BJ (cell line): ENCODE data around the gene ETFA. TPM values are rescaled to one million over a fixed set of nuclear protein-coding genes. Genes with fewer than 3 reads are reported as not detected.
"Not testable (repeated sequence)": the region's sequence is repeated elsewhere in the genome, so short reads cannot be mapped to it uniquely, and the experiment has no call there.

Experiments used
- CTCF ChIA-PET: fragments of 350-600 bp; formaldehyde crosslinking; extraction: SDS; loops from one replicate; lab custom pipeline; 2021; ENCODE audit warnings: antibody characterized with exemption, inconsistent platforms; lab: Yijun Ruan, JAX
- POLR2A ChIA-PET: fragments of 300-600 bp; sonication (Branson Sonifier 250); formaldehyde crosslinking; extraction: SDS; loops from one replicate; lab custom pipeline; 2021; ENCODE audit warnings: antibody characterized with exemption; lab: Charles Lee
- DNase-seq: peaks from one replicate; pipeline ENCODE4 v3.0.0-alpha.2; 2011; ENCODE audit warnings: low read depth
- H3K27me3 ChIP-seq: 2 replicates; pipeline ENCODE4 v1.6.0; 2011; ENCODE audit warnings: low read length; ENCODE audit not compliant: control insufficient read depth, insufficient read depth
- H3K36me3 ChIP-seq: 2 replicates; pipeline ENCODE4 v1.5.1; 2011; ENCODE audit warnings: low read length; ENCODE audit not compliant: control insufficient read depth, insufficient read depth
- H3K4me3 ChIP-seq: 2 replicates; pipeline ENCODE4 v1.5.1; 2011; ENCODE audit warnings: low read depth, mild to moderate bottlenecking, control low read depth, low read length
- CTCF ChIP-seq: IDR thresholded peaks from 2 replicates; pipeline ENCODE4 v1.5.1; 2011; ENCODE audit warnings: low read depth, mild to moderate bottlenecking, control low read depth, inconsistent platforms, low read length, moderate library complexity; ENCODE audit not compliant: insufficient read depth
- polyA plus RNA-seq: library from polyadenylated mRNA; depleted of rRNA; stranded (reverse); fragments of >200 nt; gene quantifications from 2 replicates; pipeline ENCODE4 v1.2.3, GENCODE V29; 2011

Gene ETFA
- polyA plus RNA-seq, 1 experiment: 113 TPM

GRCh38 chr15:76313731-76314130, 2.5 kb upstream of the ETFA start:
- TF ChIP-seq CTCF: no peak
- CTCF ChIA-PET: interaction anchor here (0.5 to 2.1 kb wide), 5 partner anchors 16 to 165 kb away, joined by 3 to 10 read pairs (median 3); no protein-coding TSS in a partner anchor
- POLR2A ChIA-PET: no interaction called here

DNA sequence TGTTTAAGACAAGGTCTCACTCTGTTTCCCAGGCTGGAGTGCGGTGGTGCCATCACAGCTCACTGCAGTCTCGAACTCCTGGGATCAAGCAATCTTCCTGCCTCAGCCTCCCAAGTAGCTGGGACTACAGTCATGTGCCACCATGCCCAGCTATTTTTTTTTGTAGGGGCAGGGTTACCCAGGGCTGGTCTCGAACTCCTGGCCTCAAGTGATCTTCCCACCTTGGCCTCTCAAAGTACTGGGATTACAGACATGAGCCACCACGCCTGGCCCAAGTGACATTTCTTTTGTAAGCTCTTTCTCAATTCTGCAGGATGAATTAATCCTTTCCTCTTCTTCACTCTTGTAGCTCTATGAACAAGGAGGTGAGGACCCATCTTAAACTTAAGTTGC, 1.9 kb upstream of the ETFA start:
- H3K36me3 ChIP-seq, POLR2A ChIA-PET, DNase-seq, H3K27me3 ChIP-seq, H3K4me3 ChIP-seq: not testable (repeated sequence)
- CTCF ChIA-PET: interaction anchor here (0.7 to 2.1 kb wide), 6 partner anchors 11 to 165 kb away, joined by 3 to 10 read pairs (median 3); no protein-coding TSS in a partner anchor

More at GRCh38 chr15:76313731-76314130, 2.5 kb upstream of the ETFA start:
- no peaks in the 10 kb centered on the region for H3K36me3 ChIP-seq
- no peak for DNase-seq
- H3K4me3 ChIP-seq: no peak overlapping the region
- H3K27me3 ChIP-seq: no peaks in the 10 kb centered on the region

DNA sequence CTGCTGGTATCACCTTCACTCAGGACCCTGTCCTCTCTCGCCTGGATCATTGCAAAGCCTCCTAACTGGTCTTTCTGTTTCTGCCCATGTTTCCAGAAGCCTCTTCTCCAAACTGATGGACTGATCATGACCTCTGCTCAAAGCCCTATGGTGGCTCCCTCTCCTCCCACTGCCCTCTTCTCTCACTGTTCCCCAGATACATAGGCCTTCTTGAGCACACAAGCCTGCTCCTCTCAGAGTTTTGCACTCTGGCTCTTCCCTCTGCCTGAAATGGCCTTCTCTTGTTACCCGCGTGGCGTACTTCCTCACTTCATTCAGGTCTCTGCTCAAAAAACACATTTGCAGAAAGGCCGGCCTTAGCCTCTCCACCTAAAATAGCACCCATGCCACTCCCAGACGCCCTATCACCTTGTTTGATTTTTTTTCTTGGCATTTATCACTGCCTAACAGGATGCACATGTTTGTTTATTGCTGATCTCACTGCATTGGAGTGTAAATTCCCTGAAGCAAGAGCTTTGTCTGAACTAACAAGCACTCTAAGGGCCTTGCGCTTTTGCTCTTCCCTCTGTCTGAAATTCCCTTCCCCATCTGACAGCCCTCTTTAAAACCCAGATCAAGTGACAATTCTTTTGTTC, 1.4 kb upstream of the ETFA start:
- no peak for DNase-seq

GRCh38 chr15:76310475-76311099, 682 bp downstream of the ETFA start:
- TF ChIP-seq CTCF: no peak
- ChIA-PET POLR2A (no interaction called here), CTCF (interaction anchor here (1.0 to 1.2 kb wide), 3 partner anchors 9 to 163 kb away, joined by 3 read pairs; no protein-coding TSS in a partner anchor)
- no peaks in the 10 kb centered on the region for H3K36me3 ChIP-seq
- H3K4me3 ChIP-seq: peak overlapping the region; percentile 74
- no peaks in the 10 kb centered on the region for H3K27me3 ChIP-seq
- DNase-seq: no peak

More for the DNA sequence above, 1.4 kb upstream of the ETFA start:
- H3K36me3 ChIP-seq: no peaks in the 10 kb centered on the region
- TF ChIP-seq CTCF: no peak
- no peak overlapping the region for H3K4me3 ChIP-seq
- no peaks in the 10 kb centered on the region for H3K27me3 ChIP-seq
- POLR2A ChIA-PET: no interaction called here
- CTCF ChIA-PET: interaction anchor here (0.7 to 2.1 kb wide), 6 partner anchors 11 to 164 kb away, joined by 3 to 10 read pairs (median 3); no protein-coding TSS in a partner anchor

- no peaks in the 10 kb centered on the region for H3K36me3 ChIP-seq
- CTCF ChIA-PET: interaction anchor here (0.7 to 1.2 kb wide), 3 partner anchors 9 to 162 kb away, joined by 3 read pairs; no protein-coding TSS in a partner anchor
- H3K4me3 ChIP-seq: peak overlapping the region; percentile 74
- POLR2A ChIA-PET: no interaction called here
- H3K27me3 ChIP-seq: no peaks in the 10 kb centered on the region
- DNase-seq: no peak
- TF ChIP-seq CTCF: no peak
Measured at GRCh38 chr15:76309601-76310330, 1.5 kb downstream of the ETFA start.
